Tibial nerve (tissue), 4 donors: ENCODE results near the gene ZMIZ2. TPM values are rescaled to one million over a fixed set of nuclear protein-coding genes. Genes with fewer than 3 reads are reported as not detected.
"Not testable (repeated sequence)": the region's sequence is repeated elsewhere in the genome, so short reads cannot be mapped to it uniquely, and the experiment has no call there.

ENCODE experiments used
- DNase-seq, 2 donors: peaks; one replicate each; pipeline ENCODE4 v3.0.0-alpha.2; 2019; ENCODE audit warnings: low spot score in 2 of 2
- H3K27ac ChIP-seq, 4 donors: fragments of 200-600 bp; sonication (generic) in 3 of 4; one replicate each; pipeline ENCODE4 v1.5.1; 2017 to 2019; ENCODE audit warnings: mild to moderate bottlenecking in 1 of 4
- H3K27me3 ChIP-seq, 2 donors: fragments of 200-600 bp; sonication (generic) in 1 of 2; one replicate each; pipeline versions ENCODE4 v1.5.1 to v1.6.0; 2017 to 2019
- H3K36me3 ChIP-seq, 3 donors: fragments of 200-600 bp; sonication (generic); one replicate each; pipeline ENCODE4 v1.5.1; 2018 to 2019
- H3K4me1 ChIP-seq, 4 donors: fragments of 200-600 bp; sonication (generic) in 3 of 4; one replicate each; pipeline ENCODE4 v1.5.1; 2017 to 2019
- H3K4me3 ChIP-seq, 4 donors: fragments of 200-600 bp; sonication (generic) in 3 of 4; one replicate each; pipeline ENCODE4 v1.5.1; 2017 to 2019; ENCODE audit warnings: mild to moderate bottlenecking in 1 of 4, moderate library complexity in 1 of 4
- H3K9me3 ChIP-seq, 4 donors: fragments of 200-600 bp; sonication (generic) in 3 of 4; one replicate each; pipeline ENCODE4 v1.5.1; 2017 to 2019
- CTCF ChIP-seq, 5 experiments: fragments of 200-600 bp in 3 of 5; fragments of 450-650 bp in 2 of 5; sonication (generic) in 3 of 5; IDR thresholded peaks; one replicate each; pipeline ENCODE4 v1.5.1; 2016 to 2019; ENCODE audit warnings: antibody characterized with exemption in 5 of 5, mild to moderate bottlenecking in 3 of 5, moderate library complexity in 2 of 5
- EP300 ChIP-seq, 2 donors: sonication (generic); formaldehyde crosslinking; IDR thresholded peaks; one replicate each; pipeline ENCODE4 v1.6.1; 2017; ENCODE audit warnings: antibody characterized with exemption in 2 of 2, mild to moderate bottlenecking in 1 of 2
- POLR2A ChIP-seq, 2 donors: fragments of 450-650 bp; IDR thresholded peaks; one replicate each; pipeline ENCODE4 v1.6.1; 2017; ENCODE audit warnings: antibody characterized with exemption in 2 of 2, mild to moderate bottlenecking in 2 of 2, moderate library complexity in 2 of 2
- WGBS, 2 donors: methylation state at CpG; one replicate each; pipeline ENCODE4 v1.1.5; 2018; 5-methylcytosine and 5-hydroxymethylcytosine counted together
- total RNA-seq, 4 donors: library from RNA; depleted of rRNA; stranded (reverse); fragments of >200 nt; gene quantifications; one replicate each; pipeline ENCODE4 v1.1.0, GENCODE V29; 2016

Gene ZMIZ2
- total RNA-seq, 4 donors from 2014 or later = 24.7 to 48.9 (median 32.7) TPM

GRCh38 chr7:44716205-44716604 is 32.4 kb upstream of the ZMIZ2 start:
- TF ChIP-seq CTCF (IDR thresholded peaks at IDR 0.05) (no peak), POLR2A (IDR thresholded peaks at IDR 0.05) (no peak), EP300 (IDR thresholded peaks at IDR 0.05) (no peak)
- Histone ChIP-seq H3K27me3 (no peaks in the 10 kb centered on the region), H3K4me1 (no peaks in the 10 kb centered on the region), H3K36me3 (no peaks in the 10 kb centered on the region), H3K27ac (no peak overlapping the region), H3K4me3 (no peak overlapping the region), H3K9me3 (peaks cover 0 to 14% (median 0%) of the 10 kb centered on the region in 4 donors)
- 89 to 96% methylated on average over 3 of the region's 3 CpGs for WGBS, 2 donors
- no peak for DNase-seq

GRCh38 chr7:44720301-44720700 is 28.3 kb upstream of the ZMIZ2 start:
- Histone ChIP-seq H3K4me1 (no peaks in the 10 kb centered on the region), H3K4me3 (no peak overlapping the region), H3K27me3 (no peaks in the 10 kb centered on the region), H3K27ac (no peak overlapping the region), H3K36me3 (no peaks in the 10 kb centered on the region), H3K9me3 (peaks cover 0 to 14% (median 0%) of the 10 kb centered on the region in 4 donors)
- no peak for TF ChIP-seq EP300 (IDR thresholded peaks at IDR 0.05)
- no peak for TF ChIP-seq POLR2A (IDR thresholded peaks at IDR 0.05)
- TF ChIP-seq CTCF (IDR thresholded peaks at IDR 0.05) = no peak
- DNase-seq = no peak
- WGBS, 2 donors = 94 to 96% methylated on average over 4 of the region's 4 CpGs

GRCh38 chr7:44724276-44724675 is 24.4 kb upstream of the ZMIZ2 start:
- no peaks in the 10 kb centered on the region for H3K27me3 ChIP-seq
- H3K4me3 ChIP-seq = no peak overlapping the region
- peaks cover 0 to 14% (median 0%) of the 10 kb centered on the region in 4 donors for H3K9me3 ChIP-seq
- TF ChIP-seq EP300 (IDR thresholded peaks at IDR 0.05) (no peak), POLR2A (IDR thresholded peaks at IDR 0.05) (no peak), CTCF (IDR thresholded peaks at IDR 0.05) (no peak)
- no peaks in the 10 kb centered on the region for H3K4me1 ChIP-seq
- no peak for DNase-seq
- 88% methylated on average over 4 of the region's 4 CpGs for WGBS, 2 donors
- H3K27ac ChIP-seq = no peak overlapping the region
- H3K36me3 ChIP-seq = no peaks in the 10 kb centered on the region

- not testable (repeated sequence) for DNase-seq, H3K27me3 ChIP-seq, H3K4me1 ChIP-seq, H3K36me3 ChIP-seq, H3K9me3 ChIP-seq, H3K4me3 ChIP-seq, H3K27ac ChIP-seq
- WGBS, 2 donors = 59 to 60% methylated on average over 7 of the region's 7 CpGs
Observed at GRCh38 chr7:44726250-44726649, 22.4 kb upstream of the ZMIZ2 start.

- Histone ChIP-seq H3K4me1 (no peaks in the 10 kb centered on the region), H3K4me3 (no peak overlapping the region), H3K27ac (no peak overlapping the region), H3K27me3 (no peaks in the 10 kb centered on the region), H3K36me3 (no peaks in the 10 kb centered on the region), H3K9me3 (no peaks in the 10 kb centered on the region)
- DNase-seq = no peak
- TF ChIP-seq POLR2A (IDR thresholded peaks at IDR 0.05) (no peak), CTCF (IDR thresholded peaks at IDR 0.05) (no peak), EP300 (IDR thresholded peaks at IDR 0.05) (no peak)
- WGBS, 2 donors = 64 to 69% methylated on average over 6 of the region's 6 CpGs
Observed at GRCh38 chr7:44727158-44727936, 21.3 kb upstream of the ZMIZ2 start.
